Neural progenitor cell (in vitro differentiated cells): ENCODE data around the gene MACROH2A2.

Experiments
- CTCF ChIP-seq: fragments of 200-600 bp; sonication (generic); IDR thresholded peaks from 2 replicates; pipeline ENCODE4 v1.5.1; 2017; ENCODE audit warnings: antibody characterized with exemption, mild to moderate bottlenecking
- EZH2 ChIP-seq: fragments of 200-600 bp; sonication (generic); IDR thresholded peaks from 2 replicates; pipeline ENCODE4 v1.6.1; 2017; ENCODE audit warnings: antibody characterized with exemption, mild to moderate bottlenecking, moderate library complexity
- EZH2phosphoT487 ChIP-seq: fragments of 200-600 bp; sonication (generic); IDR thresholded peaks from 2 replicates; pipeline ENCODE4 v1.6.1; 2017; ENCODE audit warnings: antibody characterized with exemption

- TF ChIP-seq CTCF (no peak), EZH2phosphoT487 (no peak), EZH2 (no peak)
Measured at GRCh38 chr10:70118196-70118595, 65.5 kb downstream of the MACROH2A2 start.
